Activated CD4-positive, alpha-beta T cell treated with anti-CD3 and anti-CD28 coated beads, Interleukin-2, amount 50 U/mL, for 48 hours (primary cell): Measurements from ENCODE around the gene CAMSAP3.

ENCODE experiments used
- DNase-seq, 2 experiments: peaks; one replicate each; pipeline ENCODE4 v3.0.0-alpha.2; 2020

Gene CAMSAP3

DNA sequence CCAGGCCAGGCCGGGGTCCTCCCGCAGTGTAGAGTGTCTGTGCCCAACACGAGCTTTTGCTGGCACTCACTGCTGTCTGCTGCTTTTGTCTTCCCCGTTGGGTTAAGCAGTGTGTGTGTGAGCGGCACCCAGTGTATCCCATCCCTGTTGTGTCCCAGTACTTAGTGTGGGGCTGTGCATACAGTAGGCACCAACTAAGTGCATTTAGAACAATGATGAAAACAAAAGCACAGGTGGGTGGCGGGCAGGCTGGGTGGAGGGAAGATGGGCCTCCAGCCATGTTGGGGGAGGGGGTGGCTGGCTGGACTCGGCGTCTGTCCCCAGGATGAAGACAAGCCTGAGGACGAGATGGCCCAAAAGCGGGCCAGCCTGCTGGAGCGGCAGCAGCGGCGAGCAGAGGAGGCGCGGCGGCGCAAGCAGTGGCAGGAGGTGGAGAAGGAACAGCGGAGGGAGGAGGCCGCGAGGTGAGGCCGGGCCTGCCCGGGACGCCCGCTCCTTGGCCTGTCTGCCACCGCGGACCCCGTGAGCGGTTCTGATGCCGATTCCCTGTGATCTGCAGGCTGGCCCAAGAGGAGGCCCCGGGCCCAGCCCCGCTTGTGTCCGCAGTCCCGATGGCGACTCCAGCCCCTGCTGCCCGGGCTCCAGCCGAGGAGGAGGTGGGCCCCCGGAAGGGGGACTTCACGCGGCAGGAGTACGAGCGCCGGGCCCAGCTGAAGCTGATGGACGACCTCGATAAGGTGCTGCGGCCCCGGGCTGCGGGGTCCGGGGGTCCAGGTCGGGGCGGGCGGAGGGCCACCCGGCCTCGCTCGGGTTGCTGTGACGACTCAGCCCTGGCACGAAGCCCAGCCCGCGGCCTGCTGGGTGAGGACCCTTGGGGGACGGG is 19.4 kb downstream of the CAMSAP3 start:
- DNase-seq, result no peak

DNA sequence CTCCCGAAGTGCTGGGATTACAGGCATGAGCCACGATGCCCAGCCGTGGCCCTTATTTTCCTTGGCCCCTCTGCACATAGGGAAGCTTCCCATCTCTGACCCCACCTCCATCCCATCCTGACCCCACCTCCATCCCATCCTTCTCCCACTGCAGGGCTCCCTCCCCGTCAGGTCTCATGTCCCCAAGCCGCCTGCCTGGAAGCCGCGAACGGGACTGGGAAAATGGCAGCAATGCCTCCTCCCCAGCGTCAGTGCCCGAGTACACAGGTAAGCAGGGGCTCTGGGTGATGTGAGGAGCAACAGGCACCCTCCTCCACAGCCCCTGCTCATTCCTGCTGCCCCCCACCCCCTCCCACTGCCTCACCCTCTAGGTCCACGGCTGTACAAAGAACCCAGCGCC is 21.5 kb downstream of the CAMSAP3 start:
- DNase-seq, result no peak

DNA sequence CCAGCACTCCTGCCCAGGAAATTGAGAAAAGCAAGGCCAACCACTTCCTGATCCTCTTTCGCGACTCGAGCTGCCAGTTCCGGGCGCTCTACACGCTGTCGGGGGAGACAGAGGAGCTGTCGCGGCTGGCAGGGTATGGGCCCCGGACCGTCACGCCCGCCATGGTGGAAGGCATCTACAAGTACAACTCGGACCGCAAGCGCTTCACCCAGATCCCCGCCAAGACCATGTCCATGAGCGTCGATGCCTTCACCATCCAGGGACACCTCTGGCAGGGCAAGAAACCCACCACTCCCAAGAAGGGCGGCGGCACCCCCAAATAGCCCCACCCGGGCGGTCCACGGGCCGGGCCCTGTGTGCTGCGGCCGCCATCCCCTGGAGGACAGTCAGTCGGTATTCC is 22.1 kb downstream of the CAMSAP3 start:
- DNase-seq, result no peak

DNA sequence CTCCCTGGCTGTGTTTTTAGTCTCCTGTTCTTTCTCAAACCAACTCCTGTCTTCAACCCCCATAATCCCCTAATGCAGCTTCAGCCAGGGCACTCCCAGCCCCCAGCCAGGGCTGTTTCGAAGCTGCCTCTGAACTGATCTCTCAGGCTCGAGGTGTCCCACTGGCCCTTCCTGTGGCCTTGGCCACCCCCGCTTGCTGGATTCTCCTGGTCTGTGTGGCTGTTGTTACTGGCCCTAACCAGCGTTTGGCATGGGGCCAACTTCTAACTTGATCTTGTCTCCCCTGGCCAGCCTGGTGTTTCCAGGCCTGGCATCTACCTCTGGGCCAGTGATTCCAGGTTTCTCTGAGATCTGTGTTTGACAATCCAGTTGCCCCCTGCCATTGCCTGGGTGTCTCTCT is 22.7 kb downstream of the CAMSAP3 start:
- no peak for DNase-seq

DNA sequence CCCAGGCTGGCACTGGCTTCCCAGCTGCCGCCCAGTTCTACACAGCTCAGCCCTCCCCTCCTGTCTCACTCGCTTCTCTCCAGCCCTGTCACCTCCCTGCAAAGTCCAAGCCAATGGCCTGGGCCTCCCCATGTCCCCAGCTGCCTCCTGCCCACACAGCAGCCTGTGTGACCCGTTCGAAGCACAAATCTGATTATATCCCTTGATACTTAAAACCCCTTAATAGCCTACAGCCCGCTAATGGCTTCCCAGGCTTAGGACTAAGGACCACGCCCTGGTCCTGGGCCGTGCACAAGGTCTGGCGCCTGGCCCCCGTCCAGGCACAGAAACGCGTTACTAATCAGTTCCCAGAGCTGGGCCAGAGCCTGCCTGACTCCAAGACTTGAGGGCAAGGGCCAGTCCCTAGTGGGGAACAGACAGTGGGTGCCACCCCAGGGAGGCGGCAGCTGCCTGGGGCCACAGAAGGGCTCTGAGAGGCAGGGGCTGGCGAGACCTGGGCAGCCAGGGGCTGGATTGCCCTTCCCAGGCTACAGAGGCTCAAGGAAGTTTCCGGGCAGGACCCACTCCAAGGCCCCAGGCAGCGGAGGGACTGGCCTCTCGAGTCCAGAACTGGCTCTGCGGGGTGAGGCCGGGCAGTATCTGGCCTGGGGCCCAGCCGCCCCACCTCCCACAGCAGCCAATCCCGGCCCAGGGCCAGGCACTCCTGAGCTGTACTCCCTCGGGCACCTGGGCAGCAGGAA is 23.3 kb downstream of the CAMSAP3 start:
- DNase-seq, result no peak

DNA sequence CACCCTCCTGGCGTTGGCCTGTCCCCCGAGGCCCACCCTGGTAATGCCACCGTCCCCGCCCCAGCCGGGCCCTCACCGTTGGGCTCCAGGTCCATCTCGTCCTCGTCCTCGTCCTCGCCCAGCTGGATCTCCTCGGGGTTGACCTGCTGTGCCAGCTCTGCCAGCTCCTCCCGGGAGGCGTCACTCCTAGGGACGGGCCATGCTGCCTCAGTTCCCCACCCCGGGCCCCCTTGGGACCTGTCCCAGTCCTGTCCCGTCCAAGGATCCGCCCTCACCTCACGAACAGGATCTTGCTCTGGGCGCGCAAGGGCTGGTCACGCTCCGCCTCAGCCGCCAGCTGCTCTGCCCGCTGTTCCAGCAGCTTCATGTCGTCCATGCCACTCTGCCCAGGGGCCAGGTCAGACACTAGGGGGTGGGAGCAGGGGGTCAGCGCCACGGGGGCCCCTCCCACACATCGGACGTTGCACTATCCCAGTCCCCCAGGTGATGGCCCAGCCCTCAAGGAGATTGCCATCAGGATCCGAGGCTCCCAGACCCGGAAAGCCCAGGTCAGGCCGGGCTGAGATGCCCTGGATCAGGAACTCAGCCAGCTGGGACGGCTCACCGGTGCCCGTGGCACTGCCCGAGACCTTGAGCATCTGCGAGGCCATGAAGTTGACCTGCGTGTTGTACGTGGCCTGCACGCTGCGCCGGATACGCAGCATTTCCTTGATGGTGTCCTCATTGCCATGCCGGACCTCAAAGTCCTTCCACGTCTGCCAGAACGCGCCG is 24.2 kb downstream of the CAMSAP3 start:
- no peak for DNase-seq

DNA sequence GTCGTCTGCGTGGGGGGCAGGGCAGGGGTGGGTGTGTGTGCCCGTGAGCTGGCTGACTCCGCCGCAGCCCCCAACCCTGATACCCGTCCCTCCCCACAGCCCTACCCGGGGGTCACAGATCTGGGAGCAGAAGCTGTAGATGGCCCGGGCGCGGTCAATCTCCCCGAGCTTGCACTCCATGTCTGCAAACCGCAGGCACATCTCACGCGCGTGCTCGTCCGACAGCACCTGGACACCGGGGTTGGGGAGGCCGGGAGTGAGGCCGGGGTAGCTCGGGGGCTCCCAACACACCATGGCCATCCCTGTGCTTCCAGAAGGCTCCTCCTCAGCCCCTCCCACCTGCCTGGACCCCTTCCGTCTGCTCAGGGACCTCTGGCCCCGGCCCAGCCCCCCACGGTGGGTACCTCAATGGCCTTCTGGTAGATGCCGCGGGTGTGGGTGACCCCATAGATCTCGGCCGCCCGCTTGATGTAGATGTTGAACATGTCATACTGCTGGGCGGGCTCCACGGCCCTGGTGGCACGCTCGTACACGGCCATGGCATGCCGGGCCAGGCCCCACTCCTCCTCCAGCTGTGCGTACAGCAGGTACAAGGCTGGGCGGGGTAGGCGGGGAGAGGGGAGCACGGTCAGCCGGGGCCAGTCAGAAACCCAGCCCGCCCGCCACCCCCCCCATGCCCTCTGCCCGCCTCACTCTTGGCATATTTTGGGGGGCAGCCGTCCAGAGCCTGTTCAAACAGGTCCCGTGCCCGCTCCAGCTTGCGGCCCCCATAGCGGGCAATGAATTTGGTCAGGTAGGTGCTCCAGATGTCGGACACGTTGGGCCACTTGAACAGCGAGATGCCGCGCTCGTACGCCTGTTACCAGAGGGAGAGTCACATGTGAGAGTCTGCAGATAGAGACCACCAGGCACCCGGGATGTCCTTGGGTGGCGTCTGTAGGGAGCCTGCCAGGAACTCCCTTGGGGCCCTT is 25.1 kb downstream of the CAMSAP3 start:
- no peak for DNase-seq

DNA sequence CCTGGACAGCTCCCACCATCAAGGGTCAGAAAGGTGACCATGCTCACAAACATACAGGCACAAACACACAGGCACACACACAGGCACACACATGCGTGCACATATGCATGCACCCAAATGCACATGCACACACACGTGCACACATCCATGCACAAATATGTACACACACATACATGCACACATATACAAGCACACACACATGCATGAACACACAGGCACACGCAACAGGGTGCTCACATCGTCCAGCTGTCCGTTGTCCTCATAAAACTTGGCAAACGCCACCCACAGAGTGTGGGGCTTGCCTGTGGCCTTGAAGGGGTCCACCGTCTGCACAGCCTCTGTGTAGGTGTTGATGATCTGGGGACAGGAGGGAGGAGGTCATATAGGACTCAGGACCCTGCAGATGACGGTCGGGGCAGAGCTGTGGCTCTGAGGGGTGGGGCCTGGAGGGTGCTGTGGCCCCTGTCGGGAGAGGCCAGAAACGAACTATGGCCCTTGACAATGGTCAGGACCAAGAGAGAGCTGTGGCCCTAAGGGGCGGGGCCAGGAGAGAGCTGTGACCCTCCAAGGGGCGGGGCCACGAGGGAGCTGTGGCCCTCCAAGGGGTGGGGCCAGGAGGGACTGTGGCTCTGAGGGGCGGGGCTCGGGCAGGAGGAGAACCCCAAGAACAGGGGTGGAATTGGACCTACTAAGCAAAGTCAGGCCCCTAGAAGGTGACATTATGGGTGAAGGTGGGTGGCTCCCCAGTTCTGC is 27.4 kb downstream of the CAMSAP3 start:
- DNase-seq, result no peak

DNA sequence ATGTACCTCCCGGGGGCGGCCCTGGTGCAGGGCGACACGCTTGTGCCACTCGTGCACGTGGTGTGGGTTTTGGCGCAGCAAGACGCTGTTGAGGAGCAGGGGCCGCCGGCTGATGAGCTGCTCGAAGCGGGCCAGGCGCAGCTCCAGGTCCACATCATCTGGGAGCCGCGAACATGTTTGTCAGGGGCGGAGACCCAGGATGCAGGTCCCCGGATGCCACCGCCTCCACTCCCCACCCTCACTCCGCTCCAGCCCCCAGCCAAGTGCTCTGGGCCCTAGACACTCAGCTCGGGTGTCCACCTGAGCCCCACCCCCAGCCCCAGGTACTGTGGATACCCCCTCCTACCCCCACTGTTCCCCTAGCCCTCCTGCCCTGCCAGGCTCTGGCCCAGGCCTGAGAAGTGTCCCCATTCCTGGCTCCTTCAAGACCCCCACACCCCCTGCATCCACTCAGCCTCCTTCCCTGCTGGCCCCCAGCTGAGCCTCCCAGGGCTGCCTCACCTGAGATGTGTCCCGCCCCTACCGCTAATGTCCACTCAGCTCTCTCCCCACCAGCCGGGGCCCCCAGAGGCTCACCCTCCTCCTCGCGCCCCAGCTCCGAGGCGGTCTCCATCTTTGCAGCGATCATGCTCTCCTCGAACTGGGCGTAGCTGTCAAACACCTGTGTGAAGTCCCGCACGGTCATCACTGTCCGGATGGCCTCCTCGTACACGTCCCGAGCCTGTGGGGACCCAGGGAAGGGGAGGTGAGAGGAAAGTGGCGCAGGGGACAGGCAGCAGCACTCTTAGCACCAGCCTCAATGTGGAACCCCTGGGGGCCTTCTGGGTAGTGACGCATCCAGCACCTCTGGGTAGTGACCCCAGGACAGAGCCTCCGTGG is 28.3 kb downstream of the CAMSAP3 start:
- DNase-seq, result no peak

DNA sequence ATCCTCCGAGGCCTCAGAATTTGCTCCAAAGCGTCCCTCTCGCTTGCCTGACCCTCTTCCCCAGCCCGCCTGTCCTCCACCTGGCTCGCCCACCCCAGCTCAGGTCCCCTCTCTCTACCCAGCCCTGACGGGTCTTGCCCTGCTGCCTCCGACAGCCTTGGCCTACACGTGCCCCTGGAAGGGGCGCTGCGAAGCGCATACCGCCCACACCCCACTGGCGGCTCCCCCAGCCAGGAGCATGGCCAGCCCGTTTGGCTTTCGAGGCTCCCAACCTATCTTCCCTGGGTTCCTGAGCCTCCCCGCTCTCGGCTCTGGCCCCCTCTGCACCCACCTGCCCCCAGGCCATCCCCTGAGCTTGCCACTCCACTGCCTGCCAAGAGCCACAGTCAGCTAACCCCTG is 29.1 kb downstream of the CAMSAP3 start:
- no peak for DNase-seq

DNA sequence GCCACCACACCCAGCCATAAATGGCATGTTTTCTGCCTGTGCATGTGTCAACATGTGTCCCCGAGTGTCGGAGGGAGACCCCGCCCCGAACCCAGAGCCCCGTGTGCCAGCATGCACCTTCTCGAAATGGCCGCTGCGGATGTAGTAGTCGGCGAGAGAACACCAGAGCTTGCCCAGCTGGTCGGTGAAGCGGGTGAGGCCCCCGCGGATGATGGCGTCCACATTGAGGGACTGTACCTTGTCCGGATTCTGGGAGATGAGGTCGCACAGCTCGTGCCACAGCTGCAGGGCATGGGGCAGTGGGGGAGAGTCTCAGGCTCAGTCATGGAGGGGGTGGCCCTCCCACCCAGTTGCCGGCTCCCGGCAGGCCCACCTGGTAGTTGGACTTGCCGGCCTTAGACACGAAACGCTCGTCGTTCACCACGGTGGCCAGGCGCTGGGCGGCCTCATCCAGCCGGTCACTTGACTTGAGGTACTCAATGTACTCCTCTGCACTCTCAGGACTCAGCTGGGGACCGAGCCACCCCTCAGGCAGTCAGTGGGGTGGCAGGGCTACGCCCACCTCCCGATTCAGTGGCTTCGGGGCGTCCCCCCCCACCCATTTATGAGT is 30.2 kb downstream of the CAMSAP3 start:
- DNase-seq, result no peak

DNA sequence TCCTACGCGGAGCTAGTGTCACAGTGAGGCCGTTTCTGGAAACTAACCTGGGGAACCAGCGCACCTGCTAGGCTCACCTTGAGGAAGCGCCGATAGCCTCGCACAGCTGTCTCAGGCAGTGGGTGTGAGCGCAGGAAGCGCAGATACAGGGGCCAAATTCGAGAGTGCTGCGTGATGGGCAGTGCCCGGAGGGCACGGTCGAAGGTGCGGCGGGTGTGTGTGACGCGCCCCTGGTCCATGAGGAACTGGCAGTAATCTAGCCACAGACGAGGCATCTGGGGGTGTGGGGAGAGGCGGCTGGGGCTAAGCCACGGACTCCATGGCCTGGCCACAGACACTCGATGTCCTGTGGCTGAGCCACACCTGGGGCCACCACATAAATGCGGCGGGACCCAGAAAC is 31.5 kb downstream of the CAMSAP3 start:
- no peak for DNase-seq

DNA sequence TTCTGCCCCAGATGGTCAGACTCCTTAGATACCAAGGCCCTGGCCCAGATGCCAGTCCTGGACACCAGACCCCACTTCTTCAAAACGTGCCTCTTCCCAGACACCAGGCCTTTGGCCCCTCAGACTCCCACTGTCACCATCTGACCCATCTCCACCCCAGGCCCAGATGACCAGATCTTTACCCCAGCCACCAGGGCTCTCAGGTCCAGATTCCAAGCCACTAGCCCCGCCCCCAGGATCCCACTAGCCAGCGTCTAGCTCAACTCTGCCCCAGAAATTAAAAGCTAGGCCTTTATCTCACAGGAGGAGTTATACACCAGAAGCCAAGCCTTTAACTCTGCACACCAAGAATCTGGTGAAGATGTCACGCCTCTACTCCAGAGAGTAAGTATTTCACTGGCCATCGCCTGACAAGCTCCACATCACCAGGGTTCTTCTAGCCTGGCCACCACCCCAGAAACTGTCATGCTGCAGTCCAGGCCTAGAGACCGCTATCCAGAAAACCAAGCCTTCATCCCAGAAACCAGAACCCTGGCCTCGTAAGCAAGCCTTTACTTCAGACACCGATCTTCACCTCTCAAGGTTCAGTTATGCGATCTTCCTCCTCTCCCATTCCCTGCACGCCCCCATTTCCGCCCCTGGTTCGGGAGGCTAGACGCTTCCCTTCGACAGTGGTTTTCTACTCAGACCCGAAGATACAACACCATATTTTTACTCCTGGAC is 33.1 kb downstream of the CAMSAP3 start:
- no peak for DNase-seq

DNA sequence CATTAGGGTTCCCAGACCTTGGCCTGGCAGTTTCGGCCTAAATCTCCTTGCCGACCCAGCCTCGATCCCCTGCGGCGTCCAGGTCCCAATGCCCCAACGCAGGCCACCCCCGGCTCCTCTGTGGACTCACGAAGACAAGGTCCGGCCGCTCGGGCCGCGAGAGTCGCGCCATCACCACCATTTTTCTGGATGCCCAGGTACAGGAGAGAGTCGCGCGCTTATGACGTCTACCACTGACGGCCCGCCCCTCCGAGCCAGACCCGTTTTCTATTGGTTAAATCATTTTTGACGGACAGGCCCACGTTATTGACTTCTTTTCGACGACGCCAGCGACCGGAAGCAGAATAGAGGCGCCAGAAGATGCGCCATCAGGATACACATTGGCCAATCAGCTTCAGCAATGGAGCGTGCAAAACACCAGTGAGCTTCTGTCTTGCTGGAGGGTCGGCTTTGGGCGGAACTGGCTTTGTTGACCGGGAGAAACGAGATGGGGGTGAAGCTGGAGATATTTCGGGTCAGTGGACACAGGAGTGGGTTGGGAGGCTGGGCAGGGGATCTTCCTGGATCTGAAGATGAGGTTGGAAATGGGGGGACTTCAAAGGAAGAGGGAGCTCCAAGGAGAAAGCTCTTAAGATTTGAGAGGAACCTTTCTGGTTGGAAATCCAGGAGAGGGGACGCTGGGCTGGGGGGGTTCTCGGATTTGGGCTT is 33.8 kb downstream of the CAMSAP3 start, which contains the start of the genes PET100 and XAB2:
Gene PET100 (plus strand): TSS at position 447 of the 708 bp plus-strand sequence. CDS start 41 bp downstream, at position 488.
Gene XAB2 (minus strand): TSS at position 199 of the 708 bp plus-strand sequence. CDS start 18 bp downstream, at position 181.
- DNase-seq, result peak; percentile 91 to 94

DNA sequence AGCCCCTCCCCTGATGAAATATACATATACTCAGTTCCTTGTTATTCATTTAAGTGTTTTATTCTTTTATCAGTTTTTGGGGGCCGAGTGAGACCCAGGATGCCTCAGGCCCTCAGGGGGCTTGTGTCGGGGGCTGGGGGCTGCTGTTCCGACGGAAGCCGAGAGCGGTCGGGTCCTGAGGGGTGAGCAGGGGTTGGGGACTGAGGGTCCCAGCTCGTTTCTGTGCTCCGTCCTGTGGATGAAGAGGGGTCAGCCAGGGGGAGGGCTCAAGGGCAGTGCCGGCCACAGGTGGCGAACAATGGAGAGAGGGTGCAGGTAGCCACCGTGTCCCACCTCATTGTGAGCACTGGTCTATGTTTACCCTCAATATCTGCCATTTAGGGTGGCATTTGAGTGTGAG is 35.9 kb downstream of the CAMSAP3 start:
- DNase-seq, result no peak

DNA sequence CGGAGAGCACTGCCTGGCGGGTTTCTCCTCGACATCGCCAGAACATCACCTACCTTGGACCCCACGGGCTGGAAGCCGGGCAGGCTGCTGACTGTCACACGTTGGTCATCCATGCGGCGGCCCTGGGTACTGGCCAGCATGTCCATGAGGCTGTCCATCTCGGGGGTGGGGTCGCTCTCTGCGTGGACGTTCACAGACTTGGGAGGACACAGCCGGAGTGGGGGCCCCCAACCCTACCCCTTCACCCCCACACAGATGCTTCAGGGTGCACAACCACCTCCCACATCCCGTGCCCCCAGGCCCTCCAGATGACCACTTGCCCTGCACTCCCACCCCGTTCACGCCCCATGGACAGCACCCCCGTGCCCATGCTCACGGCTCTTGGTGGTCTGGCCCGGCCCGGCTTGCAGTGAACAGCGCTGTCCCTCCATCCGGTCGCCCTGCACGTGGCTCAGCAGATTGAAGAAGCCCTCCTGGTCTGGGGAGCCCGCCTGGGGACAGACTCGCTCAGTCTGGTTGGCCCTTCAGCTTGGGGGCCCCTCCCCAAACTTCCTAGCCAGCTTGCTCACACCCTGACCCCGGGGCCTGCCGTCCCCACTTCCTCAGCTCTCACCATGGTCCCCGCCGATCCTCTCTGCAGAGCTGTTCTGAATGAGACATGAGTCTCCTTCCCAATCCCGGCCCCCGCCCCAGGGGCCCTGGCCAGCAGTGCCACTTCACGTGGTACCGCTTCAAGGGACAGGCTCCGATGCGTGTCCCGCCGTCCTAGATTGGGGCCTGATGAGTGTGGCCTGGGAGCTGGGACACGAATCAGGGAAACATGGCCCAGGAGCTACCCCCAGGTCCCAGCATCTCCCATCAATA is 36.9 kb downstream of the CAMSAP3 start:
- DNase-seq, result no peak

DNA sequence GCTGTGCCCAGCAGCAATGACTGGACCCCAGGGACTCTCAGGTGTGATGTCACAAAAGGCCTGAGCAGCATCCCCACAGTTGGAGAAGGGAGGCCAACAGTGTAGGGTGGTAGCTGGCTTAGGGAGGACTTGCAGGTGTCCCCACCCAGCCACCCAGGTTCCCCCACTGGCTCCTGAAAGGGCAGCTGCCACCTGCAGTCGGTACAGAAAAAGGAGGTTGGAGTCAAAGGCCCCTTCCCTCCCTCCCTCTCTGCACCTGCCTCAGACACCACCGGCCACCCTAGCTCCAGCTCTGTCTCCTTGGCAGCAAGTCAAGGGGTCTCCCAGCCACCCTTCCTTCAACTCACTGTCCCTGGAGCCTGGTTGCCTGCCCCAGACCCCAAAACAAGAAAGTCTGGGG is 38.0 kb downstream of the CAMSAP3 start, which contains the start of gene PCP2:
Gene PCP2 (minus strand): TSS at position 22 of the 400 bp plus-strand sequence. CDS start 262 bp downstream, outside the sequence.
- DNase-seq, result no peak
